ENCODE measurements around the gene DNER.

Gene DNER

GRCh38 chr2:229454934-229455631, 259.3 kb downstream of the DNER start:
- no peaks in the 10 kb centered on the region for H3K9me3 ChIP-seq
- no peak overlapping the region for H3K4me3 ChIP-seq (ENCODE audit: low read depth, low read length)
- no peak for TF ChIP-seq CTCF (IDR thresholded peaks at IDR 0.05; ENCODE audit: low read depth, low read length)
- H3K36me3 ChIP-seq: no peaks in the 10 kb centered on the region
- no peaks in the 10 kb centered on the region for H3K27me3 ChIP-seq
- H3K4me1 ChIP-seq: no peaks in the 10 kb centered on the region
- DNase-seq: no peak

GRCh38 chr2:229453230-229453629, 261.1 kb downstream of the DNER start:
- Histone ChIP-seq H3K36me3 (no peaks in the 10 kb centered on the region), H3K4me1 (no peaks in the 10 kb centered on the region), H3K9me3 (no peaks in the 10 kb centered on the region), H3K27me3 (no peaks in the 10 kb centered on the region), H3K4me3 (ENCODE audit: low read depth, low read length) (no peak overlapping the region)
- TF ChIP-seq CTCF (IDR thresholded peaks at IDR 0.05; ENCODE audit: low read depth, low read length): no peak
- DNase-seq: no peak

- no peak overlapping the region for H3K4me3 ChIP-seq (ENCODE audit: low read depth, low read length)
- H3K4me1 ChIP-seq: no peaks in the 10 kb centered on the region
- H3K27me3 ChIP-seq: no peaks in the 10 kb centered on the region
- H3K36me3 ChIP-seq: no peaks in the 10 kb centered on the region
- no peak for TF ChIP-seq CTCF (IDR thresholded peaks at IDR 0.05; ENCODE audit: low read depth, low read length)
- DNase-seq: no peak
- no peaks in the 10 kb centered on the region for H3K9me3 ChIP-seq
These were observed 262.5 kb downstream of the DNER start for GRCh38 chr2:229451852-229452251.

- H3K4me3 ChIP-seq (ENCODE audit: low read depth, low read length): no peak overlapping the region
- H3K27me3 ChIP-seq: no peaks in the 10 kb centered on the region
- DNase-seq: no peak
- no peaks in the 10 kb centered on the region for H3K9me3 ChIP-seq
- TF ChIP-seq CTCF (IDR thresholded peaks at IDR 0.05; ENCODE audit: low read depth, low read length): no peak
- no peaks in the 10 kb centered on the region for H3K4me1 ChIP-seq
- H3K36me3 ChIP-seq: no peaks in the 10 kb centered on the region
These were observed 267.1 kb downstream of the DNER start for GRCh38 chr2:229447227-229447626.

GRCh38 chr2:229446350-229446749, 268.0 kb downstream of the DNER start:
- no peak overlapping the region for H3K4me3 ChIP-seq (ENCODE audit: low read depth, low read length)
- H3K4me1 ChIP-seq: no peaks in the 10 kb centered on the region
- H3K36me3 ChIP-seq: no peaks in the 10 kb centered on the region
- no peaks in the 10 kb centered on the region for H3K9me3 ChIP-seq
- H3K27me3 ChIP-seq: no peaks in the 10 kb centered on the region
- DNase-seq: no peak
- no peak for TF ChIP-seq CTCF (IDR thresholded peaks at IDR 0.05; ENCODE audit: low read depth, low read length)

GRCh38 chr2:229445501-229446211, 268.7 kb downstream of the DNER start:
- Histone ChIP-seq H3K9me3 (no peaks in the 10 kb centered on the region), H3K27me3 (no peaks in the 10 kb centered on the region), H3K4me3 (ENCODE audit: low read depth, low read length) (no peak overlapping the region), H3K36me3 (no peaks in the 10 kb centered on the region), H3K4me1 (no peaks in the 10 kb centered on the region)
- TF ChIP-seq CTCF (IDR thresholded peaks at IDR 0.05; ENCODE audit: low read depth, low read length): no peak
- DNase-seq: no peak
